GM18873 (cell line): ENCODE data around the gene BLTP3A.
"Not testable (repeated sequence)": the region's sequence is repeated elsewhere in the genome, so short reads cannot be mapped to it uniquely, and the experiment has no call there.

Experiments used
- ATAC-seq: cut with Tn5 transposase; IDR thresholded peaks from one replicate; pipeline ENCODE4 v1.9.1; 2021; ENCODE audit warnings: mild to moderate bottlenecking, moderate library complexity, moderate number of reproducible peaks; ENCODE audit not compliant: unreplicated experiment, low FRiP score

Gene BLTP3A, protein sequence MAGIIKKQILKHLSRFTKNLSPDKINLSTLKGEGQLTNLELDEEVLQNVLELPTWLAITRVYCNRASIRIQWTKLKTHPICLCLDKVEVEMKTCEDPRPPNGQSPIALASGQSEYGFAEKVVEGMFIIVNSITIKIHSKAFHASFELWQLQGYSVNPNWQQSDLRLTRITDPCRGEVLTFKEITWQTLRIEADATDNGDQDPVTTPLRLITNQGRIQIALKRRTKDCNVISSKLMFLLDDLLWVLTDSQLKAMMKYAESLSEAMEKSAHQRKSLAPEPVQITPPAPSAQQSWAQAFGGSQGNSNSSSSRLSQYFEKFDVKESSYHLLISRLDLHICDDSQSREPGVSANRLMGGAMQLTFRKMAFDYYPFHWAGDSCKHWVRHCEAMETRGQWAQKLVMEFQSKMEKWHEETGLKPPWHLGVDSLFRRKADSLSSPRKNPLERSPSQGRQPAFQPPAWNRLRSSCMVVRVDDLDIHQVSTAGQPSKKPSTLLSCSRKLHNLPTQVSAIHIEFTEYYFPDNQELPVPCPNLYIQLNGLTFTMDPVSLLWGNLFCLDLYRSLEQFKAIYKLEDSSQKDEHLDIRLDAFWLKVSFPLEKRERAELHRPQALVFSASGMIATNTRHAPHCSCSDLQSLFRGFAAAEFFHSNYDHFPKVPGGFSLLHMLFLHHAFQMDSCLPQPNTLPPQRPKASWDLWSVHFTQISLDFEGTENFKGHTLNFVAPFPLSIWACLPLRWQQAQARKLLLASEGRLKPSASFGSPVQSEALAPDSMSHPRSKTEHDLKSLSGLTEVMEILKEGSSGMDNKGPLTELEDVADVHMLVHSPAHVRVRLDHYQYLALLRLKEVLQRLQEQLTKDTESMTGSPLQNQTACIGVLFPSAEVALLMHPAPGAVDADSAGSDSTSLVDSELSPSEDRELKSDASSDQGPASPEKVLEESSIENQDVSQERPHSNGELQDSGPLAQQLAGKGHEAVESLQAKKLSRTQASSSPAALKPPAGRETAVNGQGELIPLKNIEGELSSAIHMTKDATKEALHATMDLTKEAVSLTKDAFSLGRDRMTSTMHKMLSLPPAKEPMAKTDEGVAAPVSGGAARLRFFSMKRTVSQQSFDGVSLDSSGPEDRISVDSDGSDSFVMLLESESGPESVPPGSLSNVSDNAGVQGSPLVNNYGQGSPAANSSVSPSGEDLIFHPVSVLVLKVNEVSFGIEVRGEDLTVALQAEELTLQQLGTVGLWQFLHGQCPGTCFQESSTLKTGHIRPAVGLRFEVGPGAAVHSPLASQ (N-terminal part only)

DNA sequence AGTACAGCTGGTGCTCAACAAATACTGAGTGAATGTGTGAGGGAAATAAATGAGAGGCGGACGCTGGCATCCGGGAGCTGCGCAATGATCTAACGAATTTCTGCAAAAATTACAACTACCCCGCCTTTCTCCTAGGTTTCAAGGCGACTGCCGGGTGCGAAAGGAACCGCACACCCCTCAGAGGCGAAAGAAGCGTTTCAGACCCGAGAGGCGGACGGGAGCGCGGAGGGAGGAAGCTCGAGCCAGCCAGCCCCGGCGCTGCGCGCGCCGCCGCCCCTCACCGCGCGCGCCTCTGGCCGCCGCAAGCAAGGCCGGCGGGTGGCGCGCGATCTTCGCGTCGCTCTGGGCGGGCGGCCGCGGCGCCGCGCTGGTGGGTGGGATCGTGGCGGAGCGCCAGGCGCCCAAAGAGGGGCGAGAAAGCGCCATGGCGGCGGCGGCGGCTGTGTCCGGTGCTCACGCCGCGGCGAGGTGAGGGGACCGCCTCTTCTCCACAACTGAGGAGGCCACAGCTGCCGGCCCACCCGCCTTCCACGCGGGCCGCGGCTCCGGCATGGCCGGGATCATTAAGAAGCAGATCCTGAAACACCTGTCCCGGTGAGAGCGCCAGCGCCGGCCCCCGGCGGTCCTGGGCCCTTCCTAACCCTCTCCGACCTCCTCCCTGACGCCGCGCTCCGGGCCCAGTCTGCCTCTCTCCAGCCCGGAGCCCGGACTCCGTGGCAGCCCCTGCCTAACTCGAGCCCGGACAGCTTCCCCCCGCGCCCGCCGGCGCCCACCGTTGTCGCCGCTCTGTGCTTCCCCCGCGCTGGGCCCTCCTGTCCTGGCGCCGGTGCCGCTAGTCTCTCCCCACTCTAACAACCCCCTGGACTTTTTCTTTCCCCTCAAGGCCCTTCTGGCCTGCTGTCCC lies at the start of gene BLTP3A:
BLTP3A (plus strand) TSS at position 383 of the 904 bp plus-strand sequence; CDS start at position 551, 168 bp downstream.
- peak; percentile 46 for ATAC-seq

DNA sequence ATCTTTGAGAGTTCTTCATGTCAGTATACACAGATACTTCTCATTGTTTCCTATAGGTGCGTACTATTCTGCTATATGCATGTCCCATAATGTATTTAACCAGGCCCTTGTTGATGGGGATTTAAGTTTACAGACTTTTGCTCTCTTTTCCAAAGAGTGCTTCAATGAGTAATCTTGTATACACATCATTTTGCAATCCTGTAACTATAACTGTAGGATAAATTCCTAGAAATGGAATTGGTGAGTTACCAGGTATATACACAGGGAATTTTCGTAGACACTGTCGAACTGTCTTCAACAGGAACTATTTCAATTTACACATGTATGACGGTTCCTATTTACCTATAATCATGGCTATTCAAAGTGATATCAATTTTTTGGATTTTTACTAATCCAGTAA lies 49.8 kb upstream of the BLTP3A start:
- ATAC-seq: no peak

DNA sequence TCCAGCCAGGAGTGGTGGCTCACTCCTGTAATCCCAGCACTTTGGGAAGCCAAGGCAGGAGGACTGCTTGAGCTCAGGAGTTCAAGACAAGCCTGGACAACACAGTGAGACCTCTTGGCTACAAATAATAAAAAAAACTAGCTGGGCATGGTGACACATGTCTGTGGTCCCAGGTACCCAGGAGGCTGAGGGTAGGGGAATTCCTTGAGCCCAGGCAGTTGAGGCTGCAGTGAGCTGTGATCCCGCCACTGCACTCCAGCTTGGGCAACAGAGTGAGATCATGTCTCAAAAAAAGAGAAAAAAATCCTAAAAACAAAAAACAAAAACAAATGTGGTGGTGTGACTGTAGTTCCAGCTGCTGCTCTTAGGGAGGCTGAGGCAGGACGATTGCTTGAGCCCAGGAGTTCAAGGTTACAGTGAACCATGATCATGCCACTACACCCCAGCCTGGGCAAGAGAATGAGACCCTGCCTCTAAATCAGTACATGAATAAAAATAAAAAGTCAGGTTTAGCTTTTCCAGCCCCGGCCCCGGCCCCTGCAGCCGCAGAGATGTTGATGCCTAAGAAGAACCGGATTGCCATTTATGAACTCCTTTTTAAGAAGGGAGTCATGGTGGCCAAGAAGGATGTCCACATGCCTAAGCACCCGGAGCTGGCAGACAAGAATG lies 48.1 kb upstream of the BLTP3A start:
- no peak for ATAC-seq

DNA sequence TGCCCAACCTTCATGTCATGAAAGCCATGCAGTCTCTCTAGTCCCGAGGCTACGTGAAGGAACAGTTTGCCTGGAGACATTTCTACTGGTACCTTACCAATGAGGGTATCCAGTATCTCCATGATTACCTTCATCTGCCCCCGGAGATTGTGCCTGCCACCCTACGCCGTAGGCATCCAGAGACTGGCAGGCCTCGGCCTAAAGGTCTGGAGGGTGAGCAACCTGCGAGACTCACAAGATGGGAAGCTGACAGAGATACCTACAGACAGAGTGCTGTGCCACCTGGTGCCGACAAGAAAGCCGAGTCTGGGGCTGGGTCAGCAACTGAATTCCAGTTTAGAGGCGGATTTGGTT lies 47.6 kb upstream of the BLTP3A start:
- ATAC-seq: not testable (repeated sequence)

DNA sequence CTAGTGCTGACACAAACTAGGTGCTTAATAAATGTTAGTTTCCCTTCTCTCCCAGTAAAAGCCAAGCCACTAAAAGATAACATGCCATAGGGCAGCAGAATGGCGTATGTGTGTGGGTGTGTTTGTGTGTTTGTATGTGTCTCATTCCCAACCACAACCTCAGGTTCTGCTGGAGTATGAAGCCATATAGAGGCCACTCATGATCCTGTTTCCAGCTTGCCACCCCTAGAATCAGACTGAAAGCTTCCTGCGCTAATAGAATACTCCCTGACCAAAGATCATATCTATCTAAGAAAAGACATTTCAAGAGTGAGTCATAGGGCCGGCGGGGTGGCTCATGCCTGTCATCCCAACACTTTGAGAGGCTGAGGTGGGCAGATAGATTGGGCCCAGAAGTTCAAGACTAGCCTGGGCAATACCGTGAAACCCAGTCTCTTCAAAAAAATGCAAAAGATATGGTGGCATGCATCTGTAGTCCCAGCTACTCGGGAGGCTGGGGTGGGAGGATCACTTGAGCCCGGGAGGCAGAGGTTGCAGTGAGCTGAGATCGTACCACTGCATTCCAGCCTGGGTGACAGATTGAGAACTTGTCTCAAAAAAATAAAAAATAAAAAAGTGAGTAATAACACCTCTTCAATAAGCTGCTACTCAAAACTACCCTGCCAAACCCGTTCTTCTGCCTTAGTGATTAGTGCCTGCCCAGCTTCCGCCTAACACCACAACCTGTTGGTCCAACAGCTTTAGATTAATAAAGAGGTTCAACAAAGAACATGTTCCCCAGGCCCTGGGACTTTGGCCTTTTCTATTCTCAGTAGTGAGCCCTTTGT lies 46.4 kb upstream of the BLTP3A start:
- no peak for ATAC-seq

DNA sequence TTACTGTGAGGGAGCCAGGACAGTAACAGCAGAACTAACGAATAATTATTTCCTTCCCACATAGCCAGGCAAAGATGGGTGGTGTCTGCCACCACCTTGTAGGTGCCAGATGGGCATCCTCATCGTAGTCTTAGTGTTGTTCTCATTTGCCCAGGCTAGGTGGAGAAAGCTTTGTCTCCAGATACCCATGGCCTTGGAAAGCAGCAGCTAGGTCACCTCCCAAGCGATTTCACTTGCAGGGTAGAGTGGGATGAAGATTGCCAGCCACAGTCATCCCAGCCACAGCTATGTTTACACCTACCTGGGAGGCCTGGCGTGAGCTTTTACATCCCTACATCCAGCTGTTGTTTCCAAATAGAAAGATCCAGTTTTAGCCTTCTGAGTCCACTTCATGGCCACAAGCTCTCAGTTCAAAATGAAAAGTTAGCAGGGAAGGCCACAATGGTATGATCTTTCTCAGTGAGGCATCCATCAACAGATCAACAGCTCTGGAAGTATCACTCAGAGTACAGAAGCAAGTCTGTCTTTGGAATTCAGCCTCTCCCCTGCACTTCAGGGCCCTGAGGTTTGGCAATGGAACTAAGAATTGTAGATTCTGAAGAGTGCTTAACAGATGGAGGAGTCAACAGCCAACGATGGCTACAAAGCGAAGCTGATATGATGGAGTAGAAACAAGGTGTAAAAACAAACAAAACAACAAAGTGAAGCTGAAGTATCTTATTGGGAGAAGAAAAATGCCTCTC lies 45.6 kb upstream of the BLTP3A start:
- ATAC-seq: no peak

DNA sequence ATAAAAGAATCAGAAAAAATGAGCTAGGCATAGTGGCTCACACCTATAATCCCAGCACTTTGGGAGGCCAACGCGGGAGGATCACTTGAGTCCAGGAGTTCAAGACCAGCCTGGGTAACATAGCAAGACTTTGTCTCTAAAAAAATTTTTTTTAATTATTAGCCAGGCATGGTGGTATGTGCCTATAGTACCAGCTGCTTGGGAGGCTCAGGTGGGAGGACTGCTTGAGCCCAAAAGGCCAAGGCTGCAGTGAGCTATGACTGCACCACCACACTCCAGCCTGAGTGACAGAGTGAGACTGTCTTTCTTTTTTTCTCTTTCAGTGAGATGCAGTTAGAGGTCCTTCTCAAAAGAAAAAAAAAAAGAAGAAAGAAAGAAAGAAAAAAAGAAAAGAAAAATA lies 43.1 kb upstream of the BLTP3A start:
- no peak for ATAC-seq

DNA sequence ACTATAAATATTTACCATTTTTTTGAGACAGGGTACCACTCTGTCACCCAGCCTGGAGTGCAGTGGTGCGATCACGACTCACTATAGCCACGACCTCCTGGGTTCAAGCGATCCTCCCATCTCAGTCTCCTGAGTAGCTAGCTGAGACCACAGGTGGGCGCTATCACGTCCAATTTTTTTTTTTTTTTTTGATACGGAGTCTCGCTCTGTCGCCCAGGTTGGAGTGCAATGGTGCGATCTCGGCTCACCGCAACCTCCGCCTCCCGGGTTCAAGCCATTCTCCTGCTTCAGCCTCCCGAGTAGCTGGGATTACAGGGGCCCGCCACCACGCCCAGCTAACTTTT lies 35.4 kb upstream of the BLTP3A start:
- not testable (repeated sequence) for ATAC-seq

DNA sequence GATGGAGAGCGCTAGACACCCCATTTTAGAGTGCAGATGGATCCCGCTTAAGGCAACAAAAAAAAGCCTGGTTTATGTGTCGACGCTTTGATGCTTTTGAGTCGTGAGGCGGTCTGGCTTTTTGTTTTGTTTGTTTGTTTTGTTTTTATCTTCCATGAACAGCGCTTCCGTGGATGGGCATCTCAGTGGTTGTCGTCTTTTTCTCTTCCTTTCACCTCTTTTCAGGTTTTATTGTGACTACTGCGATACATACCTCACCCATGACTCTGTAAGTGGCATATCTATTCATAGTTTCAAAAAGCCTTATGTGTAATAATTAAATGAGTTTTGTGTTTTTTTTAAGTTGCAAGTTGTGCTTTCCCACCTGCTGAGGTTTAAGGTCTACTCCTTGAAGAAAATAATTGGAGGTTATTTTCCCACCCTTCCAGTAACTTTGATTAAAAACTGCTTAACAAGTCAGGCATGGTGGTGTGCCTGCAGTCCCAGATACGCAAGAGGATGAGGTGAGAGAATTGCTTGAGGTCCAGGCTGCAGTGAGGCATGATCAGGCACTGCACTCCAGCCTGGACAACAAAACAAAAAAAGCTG lies 34.1 kb upstream of the BLTP3A start:
- no peak for ATAC-seq

DNA sequence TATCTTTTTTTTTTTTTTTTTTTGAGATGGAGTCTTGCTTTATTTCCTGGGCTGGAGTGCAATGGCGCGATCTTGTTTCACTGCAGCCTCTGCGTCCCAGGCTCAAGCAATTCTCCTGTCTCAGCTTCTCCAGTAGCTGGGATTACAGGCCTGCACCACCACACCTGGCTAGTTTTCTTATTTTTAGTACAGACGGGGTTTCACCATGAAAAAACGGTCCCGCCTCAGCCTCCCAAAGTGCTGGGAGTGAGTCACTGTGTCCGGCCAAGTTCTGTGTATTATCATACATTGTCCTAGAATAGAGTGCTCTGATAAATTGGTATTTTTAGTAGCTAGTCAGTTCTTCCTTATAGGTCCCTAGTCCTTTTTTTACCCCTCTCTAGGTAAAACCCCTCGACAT lies 31.8 kb upstream of the BLTP3A start:
- no peak for ATAC-seq

DNA sequence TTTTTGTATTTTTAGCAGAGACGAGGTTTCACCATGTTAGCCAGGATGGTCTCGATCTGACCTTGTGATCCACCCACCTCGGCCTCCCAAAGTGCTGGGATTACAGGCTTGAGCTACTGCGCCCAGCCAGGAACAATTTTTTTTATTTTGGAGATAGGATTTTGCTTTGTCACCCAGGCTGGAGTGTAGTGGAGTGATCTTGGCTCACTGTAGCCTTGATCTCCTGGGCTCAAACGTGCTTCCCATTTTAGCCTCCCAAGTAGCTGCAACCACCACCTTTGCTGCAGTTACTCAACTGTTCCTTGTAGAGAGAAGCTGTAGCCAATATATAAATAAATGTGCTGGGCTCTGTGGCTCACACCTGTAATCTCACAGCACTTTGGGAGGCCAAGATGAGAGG lies 30.2 kb upstream of the BLTP3A start:
- not testable (repeated sequence) for ATAC-seq

DNA sequence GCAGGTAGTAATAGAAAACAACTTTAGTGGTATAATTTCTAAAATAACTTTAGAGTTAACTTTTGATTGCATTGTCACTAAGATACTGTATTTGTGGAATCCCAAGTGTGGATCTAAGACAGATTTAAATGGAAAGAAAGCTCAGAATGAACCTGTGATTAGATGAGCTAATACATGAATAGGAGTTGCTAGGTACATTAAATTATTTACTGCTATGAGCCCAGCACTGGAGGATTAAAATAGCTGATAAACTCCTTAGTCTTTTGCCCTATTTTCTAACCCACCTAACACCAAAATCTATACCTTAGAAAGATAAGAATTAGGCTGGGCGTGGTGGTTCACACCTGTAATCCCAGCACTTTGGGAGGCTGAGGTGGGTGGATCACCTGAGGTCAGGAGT lies 23.7 kb upstream of the BLTP3A start:
- ATAC-seq: no peak

DNA sequence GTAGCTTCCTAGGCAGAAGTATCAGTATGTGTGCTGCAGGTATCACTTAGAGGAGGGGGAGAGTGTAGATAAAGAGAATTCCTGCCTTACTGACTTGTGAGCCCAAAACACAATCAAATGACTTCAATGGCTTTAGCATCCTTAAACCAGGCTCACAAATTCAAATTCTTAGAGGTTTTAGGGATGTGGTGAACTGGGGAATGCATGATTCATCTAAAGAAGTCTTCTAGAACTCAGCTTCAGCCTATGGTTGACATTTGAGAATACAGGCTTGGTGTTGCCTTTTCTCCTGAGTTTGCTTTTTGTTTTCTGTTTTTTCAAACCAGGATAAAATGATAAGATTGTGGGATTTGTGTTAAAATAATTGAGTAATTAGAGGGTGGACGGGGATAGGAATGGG lies 20.2 kb upstream of the BLTP3A start:
- ATAC-seq: no peak

DNA sequence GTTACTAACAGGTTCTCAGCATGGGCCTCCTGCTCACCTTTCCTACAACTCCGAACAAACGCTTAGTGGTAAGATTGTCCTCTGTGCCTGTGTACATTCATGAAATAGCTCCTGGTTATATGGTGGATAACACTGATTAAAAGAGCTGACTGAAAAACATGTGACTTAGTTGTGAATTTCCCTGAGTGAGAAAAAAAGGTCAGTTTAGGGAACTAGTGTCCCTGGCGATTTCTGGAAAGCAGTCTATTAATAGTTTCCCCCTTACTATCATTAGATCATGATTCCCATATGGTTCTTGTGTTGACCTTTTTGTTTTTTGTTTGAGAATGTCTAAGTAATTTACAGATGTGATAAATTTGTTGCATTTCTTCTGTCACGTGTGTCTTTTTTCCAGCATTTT lies 18.9 kb upstream of the BLTP3A start:
- no peak for ATAC-seq

DNA sequence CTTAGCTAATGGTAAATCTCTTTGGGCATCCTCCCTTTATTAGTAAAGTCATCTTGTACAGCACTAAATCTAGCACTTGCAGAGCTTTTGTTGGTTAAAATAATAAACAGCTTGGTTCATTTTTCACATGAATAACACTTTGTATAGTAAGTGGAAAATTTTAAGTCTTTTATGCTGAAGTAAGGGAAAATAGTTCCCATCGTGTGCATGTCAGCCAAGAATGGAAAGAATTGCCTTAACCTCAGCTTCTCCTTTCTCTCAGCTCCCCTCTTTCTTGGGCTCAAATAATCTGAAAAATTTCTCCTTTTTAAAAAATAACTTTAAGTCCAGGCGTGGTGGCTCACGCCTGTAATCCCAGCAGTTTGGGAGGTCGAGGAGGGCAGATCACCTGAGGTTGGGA lies 18.0 kb upstream of the BLTP3A start:
- ATAC-seq: no peak

DNA sequence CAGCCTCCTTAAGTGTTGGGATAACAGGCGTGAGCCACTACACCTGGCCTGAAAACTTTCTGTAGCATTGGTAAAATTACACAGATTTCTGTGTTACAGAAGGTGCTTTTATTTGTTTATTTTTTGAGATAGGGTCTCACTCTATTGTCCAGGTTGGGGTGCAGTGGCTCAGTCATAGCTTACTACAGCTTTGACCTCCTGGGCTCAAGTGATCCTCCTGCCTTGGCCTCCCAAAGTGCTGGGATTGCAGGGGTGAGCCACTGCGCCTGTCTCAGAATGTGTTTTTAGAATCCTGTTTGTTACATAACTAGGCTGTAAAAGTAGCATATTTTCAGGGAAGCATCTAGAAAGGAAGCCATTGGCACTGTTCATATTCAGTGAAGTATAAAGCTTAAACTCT lies 16.9 kb upstream of the BLTP3A start:
- ATAC-seq: no peak

DNA sequence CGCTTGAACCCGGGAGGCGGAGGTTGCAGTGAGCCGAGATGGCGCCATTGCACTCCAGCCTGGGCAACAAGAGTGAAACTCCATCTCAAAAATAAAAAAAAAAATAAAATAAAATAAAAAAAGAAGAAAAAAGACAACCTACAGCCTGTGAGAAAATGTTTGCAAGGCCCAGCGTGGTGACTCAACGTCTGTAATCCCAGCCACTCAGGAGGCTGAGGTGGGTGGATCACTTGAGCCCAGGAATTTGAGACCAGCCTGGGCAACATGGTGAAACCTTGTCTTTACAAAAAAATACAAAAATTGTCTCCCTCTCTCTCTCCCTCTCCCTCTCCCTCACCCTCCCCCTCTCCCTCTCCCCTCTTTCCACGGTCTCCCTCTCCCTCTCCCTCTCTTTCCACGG lies 6.5 kb upstream of the BLTP3A start:
- ATAC-seq: not testable (repeated sequence)
